GM12892 (cell line): Measurements from ENCODE around the gene HNRNPF.

Experiments used
- POLR2A ChIP-seq: IDR thresholded peaks from 2 replicates; pipeline ENCODE4 v1.6.1; 2011; ENCODE audit warnings: low read depth, low read length, control low read depth
- POLR2AphosphoS5 ChIP-seq: IDR thresholded peaks from 2 replicates; pipeline ENCODE4 v1.6.1; 2011; ENCODE audit warnings: low read depth, low read length, control low read depth
- TAF1 ChIP-seq: IDR thresholded peaks from 2 replicates; pipeline ENCODE4 v1.6.1; 2011; ENCODE audit warnings: low read depth, mild to moderate bottlenecking, control low read depth, low read length, borderline replicate concordance

GRCh38 chr10:43336061-43336460, 72.9 kb downstream of the HNRNPF start:
- TF ChIP-seq POLR2A (no peak), POLR2AphosphoS5 (no peak), TAF1 (no peak)
